Endometrium (tissue), 2 donors: ENCODE measurements around the gene FOXRED2.

ENCODE experiments used
- FAIRE-seq: peaks from 2 replicates; lab custom pipeline; 2012; peaks lifted over from hg19 to GRCh38; lab: Jason Lieb, UNC
- donor health status: control.
- donor health status: control.

FOXRED2 gene

GRCh38 chr22:36449596-36450175 lies 57.2 kb downstream of the FOXRED2 start:
- no peak for FAIRE-seq

- FAIRE-seq = no peak
Observed at GRCh38 chr22:36447632-36448031, 59.2 kb downstream of the FOXRED2 start.

- FAIRE-seq = no peak
Observed at GRCh38 chr22:36445158-36445668, 61.6 kb downstream of the FOXRED2 start.

- FAIRE-seq = no peak
Observed at GRCh38 chr22:36443198-36443770, 63.6 kb downstream of the FOXRED2 start.

- no peak for FAIRE-seq
Observed at GRCh38 chr22:36442506-36443197, 64.2 kb downstream of the FOXRED2 start.

- no peak for FAIRE-seq
Observed at GRCh38 chr22:36440429-36441002, 66.3 kb downstream of the FOXRED2 start.

- FAIRE-seq = peak; percentile 93
Observed at GRCh38 chr22:36439481-36440271, 67.2 kb downstream of the FOXRED2 start.
